HG02870 (cell line): Measurements from ENCODE around the gene FAM78B.

Experiments
- ATAC-seq: cut with Tn5 transposase; IDR thresholded peaks from one replicate; pipeline ENCODE4 v1.9.1; 2021; ENCODE audit warnings: mild to moderate bottlenecking, moderate library complexity; ENCODE audit not compliant: unreplicated experiment

Gene FAM78B

DNA sequence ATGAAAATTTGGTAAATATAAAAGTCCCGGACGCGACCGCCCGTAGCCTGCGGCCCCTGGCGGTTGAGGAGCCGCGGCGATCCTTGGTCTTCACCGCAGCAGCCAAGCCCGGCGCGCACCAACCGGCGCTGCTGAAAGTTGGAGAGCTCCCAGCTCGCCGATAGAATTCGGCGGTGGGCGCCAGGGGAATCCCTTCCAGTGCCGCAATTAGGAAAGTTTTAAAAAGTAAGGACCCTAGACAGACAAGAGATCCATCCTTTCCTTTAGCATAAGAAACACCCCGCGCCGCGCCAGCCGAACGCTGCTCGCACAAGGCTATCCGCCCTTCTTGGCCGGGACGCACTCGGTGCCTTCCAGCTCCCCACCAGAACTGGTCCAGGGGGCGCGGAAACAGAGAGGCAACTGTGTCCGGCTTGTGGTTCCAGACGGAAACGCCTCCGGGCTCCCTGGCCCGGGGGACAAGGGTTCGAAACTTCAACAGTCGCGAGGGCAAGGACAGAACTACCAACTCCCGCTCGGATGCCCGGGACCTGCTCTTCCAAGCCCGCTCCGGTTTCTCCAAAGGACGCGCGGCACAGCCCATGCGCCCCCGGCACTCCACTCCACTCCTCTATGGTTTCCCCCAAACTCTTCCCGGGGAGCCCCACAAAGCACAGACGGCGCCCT lies 1.7 kb downstream of the FAM78B start:
- ATAC-seq = peak; percentile 26

GRCh38 chr1:166164646-166164994 lies 2.2 kb downstream of the FAM78B start:
- ATAC-seq = no peak

- ATAC-seq = no peak
Measured at GRCh38 chr1:166159656-166160055, 7.1 kb downstream of the FAM78B start.

- ATAC-seq = no peak
Measured at GRCh38 chr1:166156674-166157073, 10.1 kb downstream of the FAM78B start.

DNA sequence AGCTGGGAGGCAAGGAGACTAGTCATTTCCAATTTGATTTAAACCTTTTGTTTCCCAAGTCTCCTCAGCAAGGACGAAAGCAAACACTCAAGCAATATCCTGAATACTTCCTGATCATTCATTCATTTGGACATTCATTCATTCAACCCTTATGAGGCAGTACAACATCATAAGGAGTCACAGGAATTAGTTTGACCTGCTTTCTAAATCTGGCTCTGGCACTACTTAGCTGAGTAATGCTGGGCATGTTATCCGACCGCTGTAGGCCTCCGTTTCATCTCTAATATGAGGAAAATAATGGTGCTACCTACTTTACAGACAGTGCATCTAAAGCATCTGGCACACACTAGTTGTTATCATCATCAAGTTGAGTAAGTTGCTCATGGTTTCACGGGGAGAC lies 11.7 kb downstream of the FAM78B start:
- ATAC-seq = no peak

- ATAC-seq = no peak
Measured at GRCh38 chr1:166153525-166154314, 13.1 kb downstream of the FAM78B start.

DNA sequence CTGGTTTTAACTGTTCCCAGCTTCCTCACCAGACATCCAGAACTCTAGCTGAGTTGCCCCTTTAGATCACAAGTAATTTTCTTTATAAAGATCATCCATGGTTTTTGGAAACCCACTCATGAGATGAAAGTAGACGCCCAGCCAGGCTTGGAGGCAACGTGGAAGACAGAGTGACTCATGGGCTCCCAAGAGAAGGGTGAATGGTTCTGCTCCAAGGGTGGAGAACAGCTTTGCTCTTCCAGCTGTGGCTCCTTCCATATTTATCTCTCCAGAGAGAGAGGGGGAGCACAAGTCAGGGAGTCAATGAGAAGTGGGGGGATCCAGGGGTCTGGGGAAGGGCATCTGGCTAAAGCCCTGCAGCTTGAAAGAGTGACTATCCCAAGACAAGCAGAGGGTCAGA lies 13.8 kb downstream of the FAM78B start:
- ATAC-seq = no peak

DNA sequence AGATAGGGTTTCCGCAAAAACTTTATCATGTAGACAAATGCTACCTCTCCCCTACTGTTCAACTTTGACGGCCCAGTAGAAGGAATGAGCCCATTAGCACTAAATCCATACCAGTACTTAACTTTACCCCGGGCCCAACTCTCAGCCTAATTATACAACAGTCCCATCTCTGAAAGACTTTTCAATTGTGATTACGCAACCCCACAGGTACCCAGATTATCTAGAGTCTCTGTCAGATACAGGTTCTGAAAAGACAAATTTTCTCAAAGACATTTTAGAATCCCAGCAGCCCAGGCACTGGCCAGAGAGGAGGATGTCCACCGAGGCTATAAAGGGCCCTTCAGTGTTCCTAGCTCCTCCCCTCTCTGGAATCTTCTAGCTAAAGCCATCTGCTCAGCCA lies 15.0 kb downstream of the FAM78B start:
- no peak for ATAC-seq

GRCh38 chr1:166145499-166145898 lies 21.3 kb downstream of the FAM78B start:
- no peak for ATAC-seq

DNA sequence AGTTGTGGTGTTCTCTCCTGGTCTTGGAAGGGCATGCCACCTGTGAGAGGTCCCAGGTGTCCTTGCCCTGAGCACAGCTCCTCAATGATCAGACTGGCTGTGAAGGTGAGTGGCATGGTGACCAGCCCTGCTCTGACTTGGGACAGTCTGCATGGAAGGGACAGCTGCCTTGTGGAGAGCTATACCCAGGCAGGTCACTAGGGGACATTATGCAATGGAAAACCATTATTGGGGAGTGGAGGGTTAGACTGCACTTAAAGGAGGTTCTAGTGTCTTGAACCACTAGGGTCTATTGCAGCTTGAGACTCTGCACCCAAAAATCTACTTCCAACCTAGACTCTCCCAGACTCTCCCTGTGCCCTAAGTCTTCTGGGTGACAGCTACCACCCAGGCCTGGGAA lies 24.8 kb downstream of the FAM78B start:
- no peak for ATAC-seq

DNA sequence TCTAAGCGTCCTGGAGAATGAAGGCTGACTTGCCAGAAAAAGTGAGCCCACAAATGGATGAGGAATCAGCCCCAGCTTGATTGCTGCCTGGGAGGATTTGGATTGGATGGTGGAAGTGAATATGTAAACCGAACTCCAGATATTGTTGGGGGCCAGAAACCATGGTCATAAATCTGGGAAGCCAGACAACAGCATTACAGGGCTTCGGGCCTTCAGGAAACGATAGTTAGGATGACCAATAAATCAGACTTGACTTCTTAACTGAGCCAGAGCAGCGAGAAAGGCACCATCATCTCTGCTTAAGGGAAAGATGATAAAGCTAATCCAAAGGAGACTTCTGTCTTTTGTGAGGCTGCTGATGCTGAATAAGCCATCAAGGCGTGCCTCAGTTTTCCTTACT lies 26.6 kb downstream of the FAM78B start:
- ATAC-seq = no peak

- ATAC-seq = no peak
Measured at GRCh38 chr1:166139735-166140134, 27.1 kb downstream of the FAM78B start.

GRCh38 chr1:166136699-166137401 lies 30.0 kb downstream of the FAM78B start:
- ATAC-seq = no peak

DNA sequence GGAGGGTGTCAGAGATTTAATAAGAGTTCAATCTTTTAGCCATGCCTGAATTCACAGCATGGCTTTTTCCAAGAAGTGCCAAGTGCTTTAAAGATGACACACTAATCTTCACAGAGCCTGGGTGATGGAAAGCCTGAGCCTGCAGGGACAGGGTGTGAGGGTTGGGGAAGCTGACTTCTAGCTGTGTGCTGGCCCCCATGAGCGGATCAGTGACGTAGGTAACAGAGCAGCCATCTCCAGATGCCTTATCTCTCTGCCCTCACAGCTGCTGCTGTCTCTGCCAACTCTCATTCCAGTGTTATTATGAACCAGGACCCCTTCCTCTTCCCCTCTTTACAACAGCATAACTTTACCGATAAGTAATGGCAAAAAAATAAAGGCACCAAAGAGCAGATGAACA lies 30.6 kb downstream of the FAM78B start:
- ATAC-seq = no peak

- peak; percentile 77 for ATAC-seq
Measured at GRCh38 chr1:166133857-166134256, 32.9 kb downstream of the FAM78B start.

- peak; percentile 4 for ATAC-seq
Measured at GRCh38 chr1:166133276-166133841, 33.4 kb downstream of the FAM78B start.

DNA sequence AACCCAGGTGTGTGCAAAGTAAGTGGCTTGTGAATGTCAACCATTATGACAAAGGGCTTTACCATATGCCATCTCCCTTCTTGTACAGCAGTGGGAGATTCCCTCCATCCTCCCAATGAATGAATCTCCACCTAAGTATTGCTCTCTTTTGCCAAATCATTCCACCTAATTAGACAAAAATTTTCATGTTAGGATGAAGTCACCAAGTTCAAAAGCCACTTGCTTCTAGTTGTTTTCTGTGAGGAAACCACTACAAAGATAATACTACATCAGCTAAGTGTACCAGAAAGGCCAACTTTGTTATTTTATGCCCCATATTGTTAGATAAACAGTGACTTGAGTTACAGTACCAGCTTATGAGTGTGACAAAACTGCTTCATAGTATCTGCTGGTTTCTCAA lies 34.3 kb downstream of the FAM78B start:
- no peak for ATAC-seq

GRCh38 chr1:166129006-166129405 lies 37.8 kb downstream of the FAM78B start:
- no peak for ATAC-seq

DNA sequence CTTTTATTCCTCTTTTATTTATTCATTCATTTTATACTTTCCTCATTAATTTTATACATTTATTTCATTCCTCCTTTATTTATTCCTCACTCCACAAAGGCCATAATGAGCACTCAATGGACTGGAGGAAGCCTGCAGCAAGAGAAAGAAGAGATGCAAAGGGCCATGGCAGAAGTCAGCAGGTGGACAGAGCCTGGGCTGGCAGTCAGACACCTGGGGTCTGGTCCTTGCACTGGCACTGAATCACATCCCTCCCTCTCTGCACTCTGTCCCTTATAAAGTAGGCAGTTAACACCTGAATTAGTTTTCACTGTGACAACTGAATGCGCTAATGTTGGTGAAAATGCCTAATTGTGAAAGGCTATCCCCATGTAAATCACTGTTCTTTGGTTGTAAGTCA lies 38.6 kb downstream of the FAM78B start:
- ATAC-seq = no peak

DNA sequence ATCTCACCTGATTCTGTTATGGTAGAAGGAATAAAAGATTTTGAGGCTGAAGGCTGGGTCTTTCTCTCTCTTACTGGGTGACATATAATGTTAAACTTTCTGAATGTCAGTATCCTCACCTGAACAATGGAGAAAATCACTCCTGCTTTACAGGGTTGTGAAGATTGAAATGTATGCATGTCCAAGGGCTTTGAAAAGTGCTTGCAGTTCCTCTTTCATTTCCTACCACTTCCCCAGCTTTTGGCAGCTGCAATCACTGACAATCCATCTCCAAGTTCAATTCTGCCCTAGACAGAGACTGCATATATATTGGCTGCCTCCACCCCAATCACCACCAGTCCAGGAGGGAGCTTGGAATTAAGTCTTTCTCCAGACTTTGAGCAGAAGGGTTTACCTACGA lies 39.8 kb downstream of the FAM78B start:
- no peak for ATAC-seq

GRCh38 chr1:166122873-166123466 lies 43.8 kb downstream of the FAM78B start:
- ATAC-seq = no peak
